ENCODE data around the gene SLC38A1.
"Not testable (repeated sequence)": the region's sequence is repeated elsewhere in the genome, so short reads cannot be mapped to it uniquely, and the experiment has no call there.

The SLC38A1 gene

GRCh38 chr12:46162549-46163076 is 106.2 kb downstream of the SLC38A1 start:
- DNase-seq = not testable (repeated sequence)

- DNase-seq = no peak
These were observed 107.7 kb downstream of the SLC38A1 start for GRCh38 chr12:46160981-46161690.

DNA sequence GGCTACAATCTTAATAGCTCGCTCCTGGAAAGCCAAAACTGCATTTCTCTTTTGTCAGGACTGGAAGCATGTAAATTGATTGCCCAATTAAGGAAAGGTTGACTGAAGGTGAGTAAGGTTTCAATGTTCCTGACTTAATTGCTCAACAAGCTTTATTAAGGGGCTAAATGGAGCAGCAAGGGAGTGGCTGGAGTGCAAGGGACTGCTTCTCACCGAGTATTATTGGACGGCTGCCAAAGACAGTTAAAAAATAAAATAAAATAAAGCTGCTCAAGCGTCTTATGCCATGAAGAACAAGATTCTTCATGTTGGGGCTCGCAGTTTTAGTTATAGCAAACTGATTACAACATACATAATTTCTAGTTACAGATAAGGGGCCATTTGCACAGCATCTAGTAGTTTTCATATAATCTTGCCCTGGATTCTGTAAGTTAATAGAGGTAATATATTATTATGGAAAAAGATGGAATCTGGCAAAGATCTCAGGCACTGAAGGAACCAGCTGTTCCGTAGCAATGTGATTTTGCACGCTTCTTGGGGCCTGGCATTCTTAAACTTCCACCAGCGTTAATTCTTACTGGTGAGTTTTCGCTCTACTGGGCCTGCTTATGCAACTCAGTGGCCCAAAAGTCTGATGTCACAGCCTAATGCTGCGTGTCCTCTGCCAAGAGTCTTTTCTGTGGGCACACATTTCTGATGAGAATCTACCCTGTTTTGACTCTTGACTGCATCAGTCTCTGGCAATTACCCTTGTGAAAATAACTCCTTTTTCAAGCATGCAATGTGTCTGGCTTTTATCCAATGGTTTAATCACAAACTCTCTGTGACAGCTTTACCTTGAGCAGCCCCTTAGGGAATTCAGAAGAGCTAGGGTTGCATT is 108.5 kb downstream of the SLC38A1 start:
- DNase-seq = no peak

DNA sequence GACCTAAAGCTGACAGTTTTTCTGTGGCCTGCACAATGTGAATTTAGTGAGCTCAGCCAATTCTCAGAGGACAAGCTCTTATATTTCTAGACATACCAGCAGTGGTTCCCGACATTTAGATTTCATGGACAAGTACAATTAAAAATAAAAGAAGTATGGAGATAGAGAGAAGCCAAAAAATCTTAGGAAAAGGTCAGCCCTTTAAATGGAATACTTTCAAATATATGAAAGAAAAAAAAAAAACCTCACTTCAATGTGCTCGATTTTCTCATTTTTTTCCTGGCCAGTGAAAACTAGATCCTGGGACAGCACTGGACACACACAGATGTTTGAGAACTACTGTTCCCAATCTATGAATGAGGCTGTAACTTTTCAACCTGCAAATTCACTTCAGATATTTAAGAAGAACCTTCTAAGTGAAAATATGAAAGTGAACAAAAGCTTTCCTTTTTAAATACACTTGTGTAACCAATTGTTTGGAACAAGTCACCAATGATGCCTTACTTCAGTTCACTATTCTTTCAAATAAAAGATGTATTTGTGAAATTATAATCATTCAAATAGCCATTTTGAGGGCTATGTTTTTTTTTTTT is 109.4 kb downstream of the SLC38A1 start:
- no peak for DNase-seq

GRCh38 chr12:46158501-46158900 is 110.3 kb downstream of the SLC38A1 start:
- DNase-seq = no peak

DNA sequence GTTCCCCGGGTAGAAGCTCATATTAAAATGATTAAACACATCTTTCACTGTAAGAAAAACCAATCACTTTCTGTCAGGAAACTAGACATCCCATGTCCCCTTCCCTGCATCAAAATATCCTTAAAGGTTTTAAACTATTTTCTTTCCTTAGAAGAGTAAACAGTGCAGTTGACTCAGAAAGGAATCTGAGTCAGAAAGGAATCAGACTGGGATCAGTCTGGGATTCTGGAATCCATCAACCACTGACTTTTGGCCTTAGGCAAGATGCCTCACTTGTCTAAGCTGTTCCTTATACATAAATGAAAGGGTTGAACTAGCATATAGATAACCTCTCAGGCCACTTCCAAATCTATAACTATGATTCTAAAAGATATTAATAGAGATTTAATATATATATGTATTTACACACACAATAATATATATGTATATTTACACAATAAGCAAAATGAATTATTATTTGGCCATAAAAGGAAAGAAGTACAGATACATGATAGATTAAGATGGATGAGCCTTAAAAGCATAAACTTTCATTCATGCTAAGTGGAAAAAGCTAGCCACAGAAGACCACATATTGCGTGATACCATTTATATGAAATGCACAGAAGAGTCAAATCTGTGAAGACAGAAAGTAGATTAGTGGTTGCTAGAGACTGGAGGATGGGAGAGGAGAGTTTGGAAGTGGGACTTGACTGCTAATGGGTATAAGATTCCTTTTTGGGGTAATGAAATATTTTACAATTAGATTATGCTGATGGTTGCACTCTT is 114.4 kb downstream of the SLC38A1 start:
- DNase-seq = no peak

DNA sequence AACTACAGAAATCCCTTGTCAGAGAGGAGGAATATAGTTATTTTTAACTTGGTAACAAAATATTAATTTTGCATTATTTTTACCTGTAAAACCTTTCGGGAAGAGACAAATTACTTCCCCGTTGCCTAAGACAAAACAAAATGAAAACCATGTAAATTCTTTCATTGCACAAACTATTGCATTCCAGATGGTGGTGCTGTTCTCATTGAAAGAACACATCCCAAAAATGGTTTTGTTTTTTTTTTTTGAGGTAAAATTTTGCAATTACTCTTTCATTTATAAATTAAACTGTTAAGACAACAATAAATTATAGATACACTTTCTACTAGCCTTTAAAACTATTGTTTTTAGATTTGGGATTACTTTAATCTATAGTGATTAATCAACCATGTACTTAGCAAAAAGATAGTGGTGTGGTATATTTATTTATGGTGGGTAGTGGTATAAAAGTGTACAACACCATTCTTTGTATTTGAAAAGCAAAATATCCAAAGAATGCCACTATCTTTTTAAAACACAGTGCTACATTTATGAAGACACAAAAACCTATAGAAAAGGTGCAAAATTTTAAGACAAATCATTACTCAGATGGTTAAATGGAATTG is 115.5 kb downstream of the SLC38A1 start:
- no peak for DNase-seq

GRCh38 chr12:46152456-46152855 is 116.4 kb downstream of the SLC38A1 start:
- no peak for DNase-seq

DNA sequence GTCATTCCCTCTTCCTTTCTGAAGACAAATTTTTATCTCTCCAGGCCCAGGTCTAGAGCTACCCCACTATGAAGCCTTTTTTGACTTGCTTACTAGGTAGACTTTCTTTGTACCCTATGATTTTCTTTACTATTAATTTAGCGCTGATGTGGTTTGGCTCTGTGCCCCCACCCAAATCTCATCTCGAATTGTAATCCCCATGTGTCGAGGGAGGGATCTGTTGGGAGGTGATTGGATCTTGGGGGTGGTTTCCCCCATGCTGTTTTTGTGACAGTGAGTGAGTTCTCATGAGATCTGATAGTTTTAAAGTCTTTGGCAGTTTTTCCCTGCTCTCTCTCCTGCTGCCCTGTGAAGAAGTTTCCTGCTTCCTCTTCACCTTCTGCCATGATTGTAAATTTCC is 118.1 kb downstream of the SLC38A1 start:
- DNase-seq = no peak

DNA sequence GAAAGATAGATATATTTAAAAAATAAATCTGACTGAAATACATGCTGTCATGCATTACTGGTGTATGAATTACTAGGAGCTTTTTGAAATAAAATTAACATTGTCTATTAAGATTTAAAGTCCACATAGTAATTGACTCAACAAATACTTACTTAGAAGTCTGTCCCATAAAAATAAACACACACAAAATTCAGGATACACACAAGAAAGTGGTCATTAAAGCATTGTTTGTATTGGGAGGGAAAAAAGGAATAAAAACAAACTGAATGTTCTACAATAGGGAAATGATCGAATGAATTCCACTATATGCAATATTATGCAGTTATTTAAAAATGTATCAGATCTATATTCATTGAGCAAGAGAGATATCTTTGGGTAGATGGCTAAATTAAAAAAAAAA is 118.9 kb downstream of the SLC38A1 start:
- no peak for DNase-seq

DNA sequence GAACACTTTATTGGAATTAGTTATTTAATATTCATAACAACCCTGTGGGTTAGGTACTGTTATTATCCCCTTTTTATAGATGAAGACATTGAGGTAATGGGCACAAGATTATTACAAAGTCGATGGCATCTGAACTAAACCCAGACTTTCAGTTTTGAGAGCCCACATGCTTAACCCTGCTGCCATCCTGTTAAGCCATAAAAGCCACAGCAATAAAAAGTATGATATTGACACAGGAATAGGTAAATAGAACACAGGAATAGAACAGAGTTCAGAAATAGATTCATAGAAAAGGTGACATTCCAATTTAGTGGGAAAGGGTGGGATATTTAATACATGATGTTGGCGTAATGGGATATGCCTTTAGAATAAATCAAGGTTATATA is 119.8 kb downstream of the SLC38A1 start:
- DNase-seq = no peak

GRCh38 chr12:46148327-46149078 is 120.3 kb downstream of the SLC38A1 start:
- DNase-seq = no peak

- DNase-seq = no peak
These were observed 121.7 kb downstream of the SLC38A1 start for GRCh38 chr12:46147144-46147543.

GRCh38 chr12:46145881-46146280 is 123.0 kb downstream of the SLC38A1 start:
- DNase-seq = no peak

- DNase-seq = no peak
These were observed 124.4 kb downstream of the SLC38A1 start for GRCh38 chr12:46144433-46144832.

- no peak for DNase-seq
These were observed 132.6 kb downstream of the SLC38A1 start for GRCh38 chr12:46136249-46136648.

DNA sequence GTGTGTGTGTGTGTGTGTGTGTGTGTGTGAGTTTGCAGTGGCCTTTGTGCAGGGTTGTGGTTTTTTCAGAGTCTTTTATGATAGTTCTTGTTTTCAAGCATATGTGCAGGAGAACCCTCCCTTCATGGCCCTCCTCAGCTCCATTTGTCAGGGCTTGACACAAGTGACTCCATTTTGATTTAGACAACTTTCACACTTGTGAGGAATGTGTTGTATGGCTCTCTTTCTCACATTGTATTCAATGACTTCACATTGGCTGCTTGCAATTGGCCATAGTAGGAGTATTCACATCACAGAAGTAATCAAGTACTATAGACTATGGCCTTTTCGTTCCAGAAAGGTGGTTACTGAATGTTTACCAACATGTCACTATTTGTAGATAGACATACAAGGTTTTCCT is 133.1 kb downstream of the SLC38A1 start:
- no peak for DNase-seq

GRCh38 chr12:46134852-46135251 is 134.0 kb downstream of the SLC38A1 start:
- DNase-seq = no peak

GRCh38 chr12:46134205-46134811 is 134.5 kb downstream of the SLC38A1 start:
- DNase-seq = no peak

GRCh38 chr12:46133751-46134150 is 135.1 kb downstream of the SLC38A1 start:
- no peak for DNase-seq
